Fibroblast of lung (primary cell): Measurements from ENCODE around the gene LPP. TPM values are rescaled to one million over a fixed set of nuclear protein-coding genes. Genes with fewer than 3 reads are reported as not detected.

Experiments used
- DNase-seq, 2 donors: peaks; one replicate each; pipeline versions ENCODE4 v3.0.0 to v3.0.0-alpha.2; 2010; ENCODE audit warnings: low read depth in 2 of 2
- H2AFZ ChIP-seq: 2 replicates; pipeline ENCODE4 v1.5.1; 2012; ENCODE audit warnings: low read length, control low read depth, inconsistent platforms
- H3K27ac ChIP-seq: 2 replicates; pipeline ENCODE4 v1.5.1; 2011; ENCODE audit warnings: low read length, control low read depth; ENCODE audit not compliant: insufficient read depth
- H3K27me3 ChIP-seq: 2 replicates; pipeline ENCODE4 v1.5.1; 2011; ENCODE audit warnings: mild to moderate bottlenecking, low read length; ENCODE audit not compliant: control insufficient read depth, insufficient read depth
- H3K36me3 ChIP-seq: 2 replicates; pipeline ENCODE4 v1.5.1; 2011; ENCODE audit warnings: low read length; ENCODE audit not compliant: control insufficient read depth, insufficient read depth
- H3K4me1 ChIP-seq: 2 replicates; pipeline ENCODE4 v1.5.1; 2011; ENCODE audit warnings: low read length; ENCODE audit not compliant: control insufficient read depth, insufficient read depth; ENCODE audit errors: extremely low read depth
- H3K4me2 ChIP-seq: 2 replicates; pipeline ENCODE4 v1.5.1; 2011; ENCODE audit warnings: low read length, control low read depth; ENCODE audit not compliant: insufficient read depth; ENCODE audit errors: extremely low read depth
- H3K4me3 ChIP-seq, 4 experiments: fragments of 200-600 bp in 1 of 4; sonication (generic) in 1 of 4; replicated peaks in 1 of 4; 2 replicates each; pipeline ENCODE4 v1.5.1; 2011 to 2016; ENCODE audit warnings: low read length in 4 of 4, low read depth in 3 of 4, mild to moderate bottlenecking in 3 of 4, control low read depth in 2 of 4, inconsistent platforms in 1 of 4, mixed read lengths in 1 of 4; ENCODE audit not compliant: insufficient read depth in 1 of 4; ENCODE audit errors: control extremely low read depth in 1 of 4
- H3K79me2 ChIP-seq: 2 replicates; pipeline ENCODE4 v1.5.1; 2012; ENCODE audit warnings: mild to moderate bottlenecking, low read length, inconsistent platforms; ENCODE audit not compliant: control insufficient read depth, insufficient read depth
- H3K9ac ChIP-seq: 2 replicates; pipeline ENCODE4 v1.5.1; 2011; ENCODE audit warnings: mild to moderate bottlenecking, low read length, control low read depth; ENCODE audit not compliant: insufficient read depth
- H3K9me3 ChIP-seq: 2 replicates; pipeline ENCODE4 v1.5.1; 2012; ENCODE audit warnings: low read depth, low read length; ENCODE audit not compliant: control insufficient read depth, insufficient read depth
- H4K20me1 ChIP-seq: 2 replicates; pipeline ENCODE4 v1.5.1; 2011; ENCODE audit warnings: low read length; ENCODE audit not compliant: control insufficient read depth, insufficient read depth; ENCODE audit errors: extremely low read depth
- EZH2 ChIP-seq: IDR thresholded peaks from 2 replicates; pipeline ENCODE4 v1.5.1; 2012; ENCODE audit warnings: low read length, control low read depth, mild to moderate bottlenecking; ENCODE audit errors: missing control alignments
- polyA plus RNA-seq, 2 donors: library from polyadenylated mRNA; depleted of rRNA in 1 of 2; stranded (reverse) in 1 of 2; unstranded in 1 of 2; fragments of >200 nt; gene quantifications; 2 replicates each; pipeline ENCODE4 v1.2.1, GENCODE V29; 2011 to 2012; ENCODE audit warnings: missing spikeins in 1 of 2
- total RNA-seq: library from RNA; depleted of rRNA; stranded (reverse); fragments of >200 nt; gene quantifications from 2 replicates; pipeline ENCODE4 v1.2.1, GENCODE V29; 2014
- TF ChIP-seq, protein P1 (sequence below), 2 donors: IDR thresholded peaks in 1 of 2; conservative IDR thresholded peaks in 1 of 2; 1 replicate in 1 of 2; 2 replicates in 1 of 2; pipeline ENCODE4 v1.5.1; 2011 to 2012; ENCODE audit warnings: low read length in 2 of 2, control low read depth in 1 of 2, inconsistent platforms in 1 of 2, low read depth in 1 of 2, mild to moderate bottlenecking in 1 of 2

LPP gene
- total and polyA plus RNA-seq, 2 donors (not counting 1 experiment from before 2014, with no cell fraction given) = 69.0 to 124 TPM

DNA sequence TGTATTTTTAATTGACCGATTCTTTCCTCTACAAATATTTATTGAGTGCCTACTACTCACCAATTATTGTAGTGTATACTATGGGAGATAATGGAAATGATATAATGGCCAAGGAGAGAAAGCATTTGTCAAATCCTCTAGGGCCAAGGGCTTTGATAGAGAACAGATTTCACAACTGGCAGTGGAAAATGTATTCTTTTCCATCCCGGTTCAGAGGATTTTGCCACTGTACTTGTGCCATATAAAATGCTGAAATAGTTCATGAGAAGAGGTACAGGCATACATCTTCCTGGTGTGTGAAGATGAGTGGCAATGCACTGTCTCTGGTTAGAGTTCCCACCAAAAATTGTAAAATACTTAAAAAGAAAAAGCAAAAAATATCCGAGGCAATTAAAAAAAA is 566.3 kb downstream of the LPP start:
- no peaks in the 10 kb centered on the region for H3K9me3 ChIP-seq
- H4K20me1 ChIP-seq = no peaks in the 10 kb centered on the region
- no peaks in the 10 kb centered on the region for H3K36me3 ChIP-seq
- H3K4me2 ChIP-seq = no peak overlapping the region
- H3K4me1 ChIP-seq = no peaks in the 10 kb centered on the region
- H3K9ac ChIP-seq = no peak overlapping the region
- TF ChIP-seq, protein P1, sequence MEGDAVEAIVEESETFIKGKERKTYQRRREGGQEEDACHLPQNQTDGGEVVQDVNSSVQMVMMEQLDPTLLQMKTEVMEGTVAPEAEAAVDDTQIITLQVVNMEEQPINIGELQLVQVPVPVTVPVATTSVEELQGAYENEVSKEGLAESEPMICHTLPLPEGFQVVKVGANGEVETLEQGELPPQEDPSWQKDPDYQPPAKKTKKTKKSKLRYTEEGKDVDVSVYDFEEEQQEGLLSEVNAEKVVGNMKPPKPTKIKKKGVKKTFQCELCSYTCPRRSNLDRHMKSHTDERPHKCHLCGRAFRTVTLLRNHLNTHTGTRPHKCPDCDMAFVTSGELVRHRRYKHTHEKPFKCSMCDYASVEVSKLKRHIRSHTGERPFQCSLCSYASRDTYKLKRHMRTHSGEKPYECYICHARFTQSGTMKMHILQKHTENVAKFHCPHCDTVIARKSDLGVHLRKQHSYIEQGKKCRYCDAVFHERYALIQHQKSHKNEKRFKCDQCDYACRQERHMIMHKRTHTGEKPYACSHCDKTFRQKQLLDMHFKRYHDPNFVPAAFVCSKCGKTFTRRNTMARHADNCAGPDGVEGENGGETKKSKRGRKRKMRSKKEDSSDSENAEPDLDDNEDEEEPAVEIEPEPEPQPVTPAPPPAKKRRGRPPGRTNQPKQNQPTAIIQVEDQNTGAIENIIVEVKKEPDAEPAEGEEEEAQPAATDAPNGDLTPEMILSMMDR (conservative IDR thresholded peaks at IDR 0.05 in 1 of 2, IDR thresholded peaks at IDR 0.05 in 1 of 2; ENCODE audit: low read depth in 1 of 2, low read length in 2 of 2) = no peak
- TF ChIP-seq EZH2 = no peak
- no peak overlapping the region for H2AFZ ChIP-seq
- H3K4me3 ChIP-seq = no peak overlapping the region
- no peak for DNase-seq
- no peak overlapping the region for H3K27ac ChIP-seq
- no peaks in the 10 kb centered on the region for H3K27me3 ChIP-seq
- no peaks in the 10 kb centered on the region for H3K79me2 ChIP-seq

DNA sequence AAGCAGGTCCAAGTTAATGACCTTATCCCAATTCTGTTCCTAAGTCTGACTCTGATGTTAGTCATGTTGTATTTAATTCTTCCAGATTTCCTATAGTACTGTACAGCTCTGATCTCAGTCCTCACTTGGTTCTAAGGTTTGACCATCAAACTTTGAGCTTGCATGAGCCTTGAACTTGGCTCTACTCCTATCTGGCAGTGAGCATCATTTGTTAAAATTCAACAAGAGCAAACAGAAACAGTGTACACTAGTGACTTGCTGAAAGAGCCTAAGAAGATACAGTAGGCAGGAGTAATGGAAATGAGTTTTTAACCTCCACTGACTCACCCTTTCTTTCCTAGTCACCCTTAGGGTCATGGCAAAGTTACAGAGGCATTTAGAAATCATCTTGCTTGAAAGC is 566.7 kb downstream of the LPP start:
- no peaks in the 10 kb centered on the region for H3K4me1 ChIP-seq
- no peaks in the 10 kb centered on the region for H3K36me3 ChIP-seq
- DNase-seq = peak; percentile 31 to 38
- H3K27ac ChIP-seq = no peak overlapping the region
- no peak overlapping the region for H3K4me3 ChIP-seq
- H3K79me2 ChIP-seq = no peaks in the 10 kb centered on the region
- no peaks in the 10 kb centered on the region for H4K20me1 ChIP-seq
- no peak overlapping the region for H3K9ac ChIP-seq
- no peaks in the 10 kb centered on the region for H3K9me3 ChIP-seq
- H3K27me3 ChIP-seq = no peaks in the 10 kb centered on the region
- H2AFZ ChIP-seq = no peak overlapping the region
- no peak overlapping the region for H3K4me2 ChIP-seq
- TF ChIP-seq, protein P1 (conservative IDR thresholded peaks at IDR 0.05 in 1 of 2, IDR thresholded peaks at IDR 0.05 in 1 of 2; ENCODE audit: low read depth in 1 of 2, low read length in 2 of 2) = no peak
- TF ChIP-seq EZH2 = no peak

DNA sequence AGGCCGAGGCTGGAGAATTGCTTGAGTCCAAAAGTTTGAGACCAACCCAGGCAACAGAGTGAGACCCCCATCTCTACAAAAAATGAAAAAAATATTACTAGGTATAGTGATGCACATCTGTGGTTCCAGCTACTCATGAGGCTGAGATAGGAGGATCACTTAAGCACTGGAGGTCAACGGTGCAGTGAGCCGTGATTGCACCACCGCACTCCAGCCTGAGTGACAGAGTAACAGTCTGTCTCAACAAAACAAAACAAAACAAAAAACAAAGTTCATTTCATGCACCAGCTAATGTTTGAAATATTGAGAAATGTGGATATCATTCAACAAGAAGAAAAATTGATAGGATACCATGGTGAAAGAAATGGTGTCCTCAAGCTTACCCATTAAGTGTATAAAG is 567.4 kb downstream of the LPP start:
- H3K4me1 ChIP-seq = no peaks in the 10 kb centered on the region
- no peak overlapping the region for H3K27ac ChIP-seq
- H3K79me2 ChIP-seq = no peaks in the 10 kb centered on the region
- H3K4me2 ChIP-seq = no peak overlapping the region
- H2AFZ ChIP-seq = no peak overlapping the region
- H3K4me3 ChIP-seq = no peak overlapping the region
- TF ChIP-seq EZH2 = no peak
- TF ChIP-seq, protein P1 (conservative IDR thresholded peaks at IDR 0.05 in 1 of 2, IDR thresholded peaks at IDR 0.05 in 1 of 2; ENCODE audit: low read depth in 1 of 2, low read length in 2 of 2) = no peak
- no peaks in the 10 kb centered on the region for H3K36me3 ChIP-seq
- H3K9me3 ChIP-seq = no peaks in the 10 kb centered on the region
- DNase-seq = no peak
- no peak overlapping the region for H3K9ac ChIP-seq
- H4K20me1 ChIP-seq = no peaks in the 10 kb centered on the region
- no peaks in the 10 kb centered on the region for H3K27me3 ChIP-seq
